GM18507 (cell line): ENCODE measurements around the gene NDST3.

ENCODE experiments used
- DNase-seq: peaks from one replicate; pipeline ENCODE4 v3.0.0; 2011; ENCODE audit warnings: low read depth; ENCODE audit not compliant: insufficient read length; ENCODE audit errors: extremely low spot score
- FAIRE-seq: peaks from 2 replicates; lab custom pipeline; 2011; peaks lifted over from hg19 to GRCh38; lab: Jason Lieb, UNC

The NDST3 gene

DNA sequence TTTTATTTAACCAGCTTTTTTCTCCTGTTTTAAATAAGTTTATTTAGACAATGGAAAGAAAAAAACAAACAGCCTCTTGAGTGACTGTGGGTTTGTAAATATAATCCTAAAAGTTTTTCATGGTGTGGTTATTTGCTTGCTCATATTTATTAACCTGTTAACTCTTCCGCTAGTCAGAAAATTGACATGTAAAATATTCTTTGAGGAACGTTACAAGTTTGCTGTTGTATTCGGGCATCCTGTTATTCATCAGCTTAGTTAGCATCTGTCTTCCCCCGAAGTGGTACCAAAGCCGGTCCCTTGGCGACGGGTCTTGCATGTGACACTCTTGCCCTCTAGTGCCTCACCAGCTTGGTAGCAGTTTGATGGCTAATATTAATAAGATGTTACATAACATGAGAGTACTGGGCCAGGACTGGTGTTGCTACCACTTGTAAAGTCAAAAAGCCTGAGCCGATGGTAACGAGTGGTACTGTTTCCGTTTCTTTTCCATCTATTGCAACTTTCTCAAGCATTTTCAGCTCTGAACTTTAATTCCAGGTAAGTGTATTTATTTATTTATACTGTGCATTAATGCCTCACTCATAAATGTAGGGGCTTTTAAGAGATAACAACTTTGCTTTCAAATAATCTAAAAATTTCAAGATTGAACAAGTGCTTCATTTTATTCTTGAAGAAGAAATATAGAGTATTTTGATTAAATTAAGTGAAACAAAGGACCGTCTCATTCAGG lies at the start of gene NDST3:
TSS of gene NDST3 (plus strand) at position 434 of the 733 bp plus-strand sequence. CDS start 19,425 bp downstream, outside the sequence.
- no peak for FAIRE-seq

GRCh38 chr4:117986321-117986720 lies 48.0 kb upstream of the NDST3 start:
- FAIRE-seq (no peak), DNase-seq (no peak)

More for the DNA sequence above, at the start of gene NDST3:
- DNase-seq = no peak

GRCh38 chr4:117987464-117987863 lies 46.8 kb upstream of the NDST3 start:
- DNase-seq (no peak), FAIRE-seq (no peak)

DNA sequence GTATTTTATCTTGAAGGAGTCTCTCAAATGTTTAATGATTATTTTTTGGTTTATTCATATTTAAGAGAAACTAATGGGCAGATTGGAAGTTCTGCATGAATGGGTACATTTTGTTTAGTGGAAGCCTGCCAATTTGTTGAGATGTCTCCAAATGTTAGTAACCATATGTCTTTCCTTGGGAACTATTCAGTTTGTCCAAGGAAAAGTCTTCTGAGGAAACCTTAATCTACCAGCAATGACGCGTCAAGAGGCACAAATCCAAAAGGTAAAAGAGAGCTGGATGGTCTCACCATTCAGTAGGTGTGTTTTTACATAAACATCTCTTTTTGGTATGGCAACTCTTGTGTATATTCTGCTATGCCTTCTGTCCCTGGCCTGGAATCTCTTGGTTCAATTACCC lies 37.4 kb upstream of the NDST3 start:
- FAIRE-seq = no peak
- no peak for DNase-seq

DNA sequence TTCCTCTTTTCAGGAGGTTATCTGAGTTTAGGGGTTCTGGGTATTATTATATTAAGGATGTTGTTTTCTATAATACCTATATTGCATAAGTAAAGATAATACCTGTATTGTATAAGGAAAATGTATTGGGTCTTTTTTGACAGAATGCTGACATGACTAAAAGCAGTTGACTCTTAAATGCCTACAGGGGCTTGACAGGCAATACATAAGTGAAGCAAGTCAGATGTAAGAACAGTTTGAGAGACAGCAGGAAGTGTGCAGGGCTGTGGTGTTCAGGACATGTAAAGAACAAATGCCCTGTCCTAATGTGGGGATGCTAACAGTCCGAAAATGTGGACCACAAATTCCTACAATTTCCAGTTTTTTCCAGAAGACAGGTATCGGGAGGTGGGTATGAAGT lies 30.2 kb upstream of the NDST3 start:
- DNase-seq (no peak), FAIRE-seq (no peak)

GRCh38 chr4:118005883-118006282 lies 28.4 kb upstream of the NDST3 start:
- FAIRE-seq (no peak), DNase-seq (no peak)

- DNase-seq = no peak
- FAIRE-seq = no peak
These were observed 22.1 kb upstream of the NDST3 start for GRCh38 chr4:118012142-118012541.

- DNase-seq (no peak), FAIRE-seq (no peak)
These were observed 19.5 kb upstream of the NDST3 start for GRCh38 chr4:118014831-118015230.

- no peak for FAIRE-seq
- DNase-seq = no peak
These were observed 15.7 kb upstream of the NDST3 start for GRCh38 chr4:118018381-118019145.

DNA sequence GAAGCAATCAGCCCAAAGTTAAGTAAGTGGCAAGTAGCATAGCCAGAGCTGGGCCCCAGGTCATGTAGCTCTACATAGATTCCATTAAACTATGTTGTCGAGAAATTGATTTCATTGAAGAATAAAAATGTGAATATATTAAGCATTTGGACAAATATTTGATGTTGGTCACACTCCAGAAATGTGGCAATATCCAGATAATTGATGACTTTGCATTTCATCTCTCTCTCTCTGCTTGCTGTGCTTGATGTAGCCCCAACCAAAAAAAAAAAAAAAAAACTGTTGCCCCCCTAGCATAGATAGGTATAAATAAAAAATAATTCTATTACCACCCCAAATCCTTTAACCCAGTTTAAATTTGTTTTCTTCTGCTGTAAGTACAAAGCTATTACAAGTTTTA lies 7.5 kb upstream of the NDST3 start:
- FAIRE-seq (no peak), DNase-seq (no peak)

DNA sequence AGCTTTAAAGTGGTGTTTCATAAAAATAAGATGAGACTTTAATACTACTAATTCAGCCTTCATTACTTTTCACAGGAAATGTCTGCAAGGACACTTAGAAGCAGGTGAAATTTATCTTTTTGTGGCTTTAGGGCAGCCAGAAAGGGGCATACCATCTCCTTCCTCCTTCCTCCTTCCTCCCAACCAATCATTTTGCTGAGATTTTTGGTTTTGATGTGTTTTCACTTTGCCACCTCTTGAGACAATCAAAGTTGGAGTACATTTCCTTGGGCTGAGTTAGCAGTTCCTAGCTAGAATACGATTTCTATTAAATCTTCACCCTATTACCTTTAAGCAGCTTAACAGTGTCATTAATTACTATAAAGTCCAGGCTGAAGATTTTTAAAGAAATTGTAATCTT lies 5.1 kb upstream of the NDST3 start:
- FAIRE-seq (no peak), DNase-seq (no peak)

DNA sequence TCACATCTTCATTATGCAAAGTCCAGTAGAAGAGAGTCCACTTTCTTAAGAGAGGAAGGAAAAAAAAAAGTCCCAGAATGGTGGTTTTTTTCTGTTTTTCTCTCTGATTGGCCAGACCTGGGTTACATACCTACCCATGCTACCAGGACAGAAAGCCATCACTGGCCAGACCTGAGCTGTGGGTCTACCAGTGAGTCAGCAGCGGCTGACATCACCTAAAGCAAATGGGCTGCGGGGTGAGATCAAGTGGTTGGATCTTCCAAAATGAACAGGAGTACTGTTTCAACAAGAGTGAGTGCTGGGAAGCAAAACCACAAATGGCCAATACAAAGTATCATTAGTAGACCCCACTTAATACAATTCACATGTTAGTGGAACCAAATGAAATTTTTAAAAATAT lies 1.6 kb upstream of the NDST3 start:
- FAIRE-seq (no peak), DNase-seq (no peak)

DNA sequence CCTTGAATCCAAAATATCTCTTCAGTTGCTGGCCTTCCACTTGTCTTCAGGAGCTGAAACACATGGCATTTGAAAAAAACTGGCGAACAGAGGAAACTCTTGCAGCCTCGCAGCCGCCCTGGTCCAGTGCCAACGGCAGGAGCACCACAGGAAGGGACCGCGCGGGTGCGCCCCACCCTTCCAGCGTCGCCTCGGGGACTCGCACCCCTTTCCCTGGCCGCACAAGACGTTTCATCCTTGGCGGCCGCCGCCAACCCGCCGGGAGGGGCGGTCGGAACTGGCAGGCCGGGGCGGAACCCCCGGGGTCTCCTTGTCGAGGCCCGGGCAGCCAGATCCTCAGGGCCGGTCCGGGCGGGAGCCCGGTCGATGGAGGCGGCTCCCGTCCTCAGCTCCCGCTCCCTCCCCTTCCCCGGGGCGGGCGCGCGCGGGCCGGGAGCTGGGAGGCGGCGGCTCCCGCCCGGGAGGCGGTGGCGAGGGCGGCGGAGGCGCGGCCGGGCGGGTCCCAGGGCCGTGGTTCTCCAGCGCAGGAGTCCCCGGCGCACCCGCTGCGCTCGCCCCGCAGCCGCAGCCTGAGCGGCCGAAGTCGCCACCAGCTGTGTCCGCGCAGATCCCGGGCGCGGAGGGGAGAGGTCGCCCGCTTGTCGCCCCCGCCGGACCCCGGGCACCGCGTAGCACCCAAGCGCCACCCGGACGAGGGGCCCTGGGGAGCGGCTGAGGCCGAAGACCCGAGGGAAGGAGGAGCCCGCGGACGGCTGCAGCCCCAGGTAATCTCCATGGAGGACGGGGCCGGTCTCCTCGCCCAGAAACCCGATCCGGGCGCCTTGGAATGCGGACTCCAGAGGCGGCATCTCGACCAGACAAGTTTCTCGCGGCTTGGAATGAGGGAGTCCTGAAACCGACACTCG lies 886 bp upstream of the NDST3 start:
- no peak for DNase-seq
- no peak for FAIRE-seq

DNA sequence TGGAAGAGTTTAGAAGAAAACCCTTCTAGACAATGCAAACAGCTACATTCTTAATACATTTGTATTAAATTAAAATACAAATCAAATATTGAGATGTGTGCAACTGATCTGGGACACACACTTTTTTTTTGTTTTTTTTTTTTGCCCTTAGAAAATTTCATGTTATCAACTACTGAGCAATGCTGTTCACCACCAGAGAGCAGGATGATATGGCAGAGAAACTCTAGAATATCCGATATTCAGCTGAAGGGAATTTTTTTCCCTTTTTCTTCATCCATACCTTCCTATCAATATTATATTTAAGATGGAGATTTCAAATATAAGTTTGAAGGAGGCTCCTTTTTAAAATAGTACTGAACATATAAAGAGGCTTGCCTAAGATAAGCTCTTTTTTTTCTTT lies 1.0 kb downstream of the NDST3 start:
- FAIRE-seq = no peak

DNA sequence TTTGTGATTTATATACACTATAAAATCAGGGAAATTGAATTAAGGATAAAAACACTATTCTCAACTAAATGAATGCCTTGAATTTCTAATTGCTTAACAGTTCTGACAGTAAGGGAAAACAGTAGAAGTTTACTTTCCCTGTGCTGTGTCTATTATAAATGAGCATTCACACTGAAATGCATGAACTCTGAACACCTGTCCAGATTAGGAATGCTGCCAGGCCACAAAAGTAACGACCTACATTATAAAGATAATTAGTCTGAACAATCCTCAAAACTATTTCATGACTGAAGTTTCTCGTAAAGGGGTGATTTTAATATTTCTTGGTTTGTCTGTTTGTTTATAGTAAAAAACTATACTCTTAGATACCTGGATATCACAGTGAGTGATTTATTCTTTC lies 2.0 kb downstream of the NDST3 start:
- FAIRE-seq (no peak), DNase-seq (no peak)

More for the DNA sequence above, 1.0 kb downstream of the NDST3 start:
- DNase-seq = no peak

GRCh38 chr4:118037955-118038354 lies 3.7 kb downstream of the NDST3 start:
- DNase-seq (no peak), FAIRE-seq (no peak)

DNA sequence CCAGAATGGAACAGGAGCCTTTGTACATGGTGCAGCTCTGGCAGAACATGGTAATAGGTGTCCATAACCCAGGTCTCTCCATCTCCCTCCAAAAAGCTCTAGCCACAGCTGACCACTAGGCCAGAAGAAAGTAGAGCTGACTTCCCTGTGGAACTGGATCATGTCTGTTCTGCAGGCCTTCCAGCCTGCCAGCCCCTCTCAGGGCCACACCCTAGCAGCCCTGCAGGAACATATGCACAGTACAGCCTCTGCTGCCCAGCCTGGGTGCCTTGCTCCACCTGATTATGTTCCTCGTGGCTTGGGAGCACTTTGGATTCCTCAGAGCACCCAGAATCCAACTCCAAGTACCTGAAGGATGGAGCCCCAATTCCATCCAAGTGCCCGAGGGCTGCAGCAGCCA lies 12.0 kb downstream of the NDST3 start:
- DNase-seq = no peak
- FAIRE-seq = no peak

GRCh38 chr4:118047043-118047442 lies 12.8 kb downstream of the NDST3 start:
- DNase-seq (no peak), FAIRE-seq (no peak)

DNA sequence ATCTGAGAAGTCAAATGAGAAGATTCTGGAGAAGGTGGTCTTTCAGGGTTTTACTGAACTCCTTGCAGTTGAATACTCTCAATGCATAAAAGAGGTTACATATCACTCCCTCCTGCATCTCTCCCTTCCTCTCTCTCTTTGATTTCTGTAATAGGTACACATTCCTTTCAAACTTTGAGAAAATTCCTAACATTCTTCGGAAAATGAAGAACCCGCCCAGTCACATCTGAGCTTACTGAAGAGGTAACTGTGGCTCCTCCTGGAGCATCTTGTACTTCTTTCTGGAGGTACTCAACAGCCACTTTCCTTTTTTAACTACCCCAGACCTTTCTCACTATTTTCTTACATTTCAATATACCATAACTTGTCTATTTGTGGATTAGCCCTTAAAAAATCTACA lies 24.7 kb downstream of the NDST3 start:
- DNase-seq (no peak), FAIRE-seq (no peak)

GRCh38 chr4:118059397-118059796 lies 25.1 kb downstream of the NDST3 start:
- FAIRE-seq (no peak), DNase-seq (no peak)
